Nucleus accumbens (tissue), 56 donors: ENCODE measurements around the gene PRDM1.

Experiments used
- DNase-seq, 56 donors: peaks; one replicate each; lab custom pipeline; 2025; lab: John Stamatoyannopoulos, UW

The PRDM1 gene

DNA sequence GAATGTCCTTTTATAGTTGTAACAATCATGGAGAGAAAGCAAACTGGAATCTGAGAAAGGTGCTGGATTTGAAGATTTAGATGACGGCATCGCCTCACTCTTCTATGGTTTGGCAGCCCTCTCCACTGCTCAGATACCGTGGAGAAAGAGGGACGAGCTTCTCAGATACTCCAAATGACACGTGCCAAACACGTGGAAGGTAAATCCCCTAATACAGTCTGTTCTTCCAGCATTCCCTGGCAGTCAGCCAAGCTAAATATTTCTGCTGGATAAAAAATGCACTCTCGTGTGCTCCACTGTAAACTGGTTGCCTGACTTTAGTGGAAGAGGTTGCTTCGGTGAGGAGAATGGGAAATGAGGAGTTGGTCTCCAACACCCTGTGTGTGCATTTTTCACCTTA, 16.7 kb upstream of the PRDM1 start:
- DNase-seq: no peak

GRCh38 chr6:106070636-106071035, 15.5 kb upstream of the PRDM1 start:
- no peak for DNase-seq

GRCh38 chr6:106072501-106073090, 13.5 kb upstream of the PRDM1 start:
- DNase-seq: no peak

- no peak for DNase-seq
Observed at GRCh38 chr6:106074146-106074545, 12.0 kb upstream of the PRDM1 start.

- DNase-seq: no peak
Observed at GRCh38 chr6:106076139-106076538, 10.0 kb upstream of the PRDM1 start.

DNA sequence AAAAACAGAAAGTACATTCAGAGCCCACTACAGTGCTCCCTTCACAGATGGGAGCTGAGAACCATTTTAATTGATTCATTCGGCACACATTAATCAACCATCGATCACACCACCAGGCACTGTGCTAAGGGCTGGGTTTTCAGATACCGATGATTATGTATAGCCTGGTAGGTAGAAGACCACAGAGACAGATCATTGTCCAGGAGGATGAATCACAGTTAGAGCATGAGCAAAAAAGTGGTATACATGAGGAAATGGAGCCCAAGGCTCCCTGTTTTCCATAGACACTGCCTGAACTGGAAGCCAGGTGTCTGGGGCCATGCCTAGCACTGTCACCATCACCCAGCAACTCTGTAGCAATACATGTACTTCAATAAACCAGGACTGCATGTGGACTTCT, 9.0 kb upstream of the PRDM1 start:
- no peak for DNase-seq

GRCh38 chr6:106077881-106078280, 8.3 kb upstream of the PRDM1 start:
- no peak for DNase-seq

DNA sequence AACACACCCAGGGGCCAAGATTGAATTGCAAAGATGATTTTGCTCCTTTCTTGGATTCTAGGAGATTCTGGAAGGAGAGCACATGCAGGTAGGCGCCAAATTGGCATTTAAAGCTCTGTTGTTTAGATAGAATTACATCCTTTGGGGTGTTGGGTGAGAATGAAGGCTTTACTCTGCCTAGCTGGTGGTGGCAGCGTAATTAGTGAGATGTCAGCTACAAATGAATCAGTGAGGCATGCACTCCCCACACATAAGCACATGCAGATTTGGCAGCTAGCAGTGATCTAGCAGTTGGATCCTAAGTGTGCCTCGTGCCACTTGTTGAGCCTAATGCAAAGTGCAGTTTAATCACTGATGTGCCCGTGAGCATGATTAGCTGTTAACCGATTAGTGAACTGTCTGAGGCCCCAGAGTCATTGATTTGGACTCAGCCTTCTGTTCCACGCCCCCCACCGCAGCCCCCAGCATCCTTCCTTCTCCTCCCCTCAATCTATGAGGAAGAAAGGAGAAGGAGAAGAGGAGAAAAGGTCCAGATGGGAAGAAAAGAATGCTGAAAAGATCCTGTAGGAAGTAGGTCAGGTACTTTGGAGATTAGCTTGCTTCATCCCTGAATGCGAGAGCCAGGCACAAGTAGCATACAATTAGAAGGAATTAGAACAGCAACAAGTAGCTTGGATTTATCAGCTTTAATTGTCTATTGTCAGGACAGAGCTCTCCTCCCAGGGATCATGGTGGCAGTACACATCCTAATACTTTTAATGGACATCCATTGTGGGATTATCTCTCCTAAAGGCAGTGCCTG, 6.0 kb upstream of the PRDM1 start:
- no peak for DNase-seq

DNA sequence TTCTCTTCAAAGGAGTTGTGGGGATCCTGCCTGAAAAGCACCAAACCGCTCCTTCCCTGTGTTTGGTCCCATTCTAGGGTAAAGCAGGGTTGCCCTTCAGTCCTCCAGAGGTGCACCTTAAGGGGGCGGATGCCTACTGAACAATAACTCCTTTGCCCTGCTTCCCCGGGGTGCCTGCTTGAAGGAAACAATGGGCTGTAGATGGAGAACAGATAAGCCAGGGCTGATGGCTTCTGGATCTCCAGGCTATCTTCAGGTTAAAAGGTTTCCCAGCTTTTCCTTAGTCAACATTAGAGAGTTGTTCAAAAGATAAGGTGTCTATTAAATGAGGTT, 5.4 kb upstream of the PRDM1 start:
- DNase-seq: no peak

GRCh38 chr6:106081715-106082114, 4.4 kb upstream of the PRDM1 start:
- DNase-seq: no peak

GRCh38 chr6:106082735-106083398, 3.3 kb upstream of the PRDM1 start:
- no peak for DNase-seq

DNA sequence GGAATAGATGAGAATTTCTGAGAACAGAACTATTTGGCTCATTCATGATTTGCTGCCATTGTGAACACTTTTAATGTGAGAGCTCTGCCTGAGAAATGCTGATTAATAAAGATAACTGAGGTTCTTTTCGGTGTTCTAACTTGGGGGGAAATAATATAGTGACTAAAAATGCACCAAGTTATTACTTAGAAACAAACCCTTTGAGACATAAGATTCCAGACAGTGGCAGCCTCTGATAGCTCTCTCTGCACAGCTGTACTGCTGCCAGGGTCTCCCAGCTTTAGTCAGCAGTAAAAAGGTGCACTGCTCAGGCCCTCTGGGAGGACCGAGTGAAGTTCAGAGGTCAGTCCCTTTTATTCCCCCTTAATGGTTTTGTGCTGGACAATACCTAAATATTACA, 2.5 kb upstream of the PRDM1 start:
- DNase-seq: no peak

DNA sequence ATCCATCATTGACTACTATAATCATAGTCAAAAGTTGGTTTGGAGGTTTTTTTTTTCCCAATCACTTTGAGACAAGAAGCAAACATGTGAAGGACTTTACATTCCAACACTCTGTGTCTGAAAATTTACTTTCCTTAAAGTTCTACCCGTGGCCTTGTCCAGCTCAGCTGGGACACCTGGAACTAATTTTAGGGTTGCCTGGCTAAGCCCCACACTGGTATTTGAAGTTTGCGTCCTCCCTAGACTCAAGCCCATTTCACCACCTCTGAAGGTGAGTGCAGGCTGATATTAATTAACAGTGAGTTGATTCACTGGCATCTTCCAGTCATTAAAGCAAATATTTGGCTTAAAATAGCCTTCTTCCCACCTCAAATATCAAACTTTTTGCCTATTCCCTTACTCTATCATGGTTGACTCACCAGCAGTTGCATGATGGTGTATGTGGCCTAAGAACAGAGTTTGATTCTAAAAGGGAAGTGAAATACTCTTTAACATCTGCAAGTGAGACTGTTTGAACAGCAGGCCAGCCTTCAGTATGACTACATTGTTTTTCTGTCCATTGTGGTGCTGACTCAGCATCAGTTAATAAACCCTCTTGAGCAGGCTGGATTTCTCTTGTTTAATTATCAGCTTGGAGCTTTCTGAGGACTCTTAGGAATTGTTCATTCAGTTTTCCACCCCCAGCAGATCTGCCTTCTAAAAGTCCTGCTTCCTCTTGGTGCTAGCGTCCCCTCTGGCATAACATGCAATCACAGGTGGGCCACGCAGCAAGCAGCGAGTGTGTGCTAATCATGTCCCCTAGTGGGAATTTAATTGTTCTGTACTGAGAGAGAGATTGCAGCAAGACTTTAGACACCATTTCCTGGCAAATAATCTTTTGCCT, 1.8 kb upstream of the PRDM1 start:
- peak in 1 of 56 donors; percentile 7 for DNase-seq

GRCh38 chr6:106084989-106085691, 996 bp upstream of the PRDM1 start:
- DNase-seq: no peak

GRCh38 chr6:106085692-106085983, 498 bp upstream of the PRDM1 start:
- DNase-seq: no peak

- no peak for DNase-seq
Observed at GRCh38 chr6:106086814-106087175, 659 bp downstream of the PRDM1 start.

- peak in 19 of 56 donors; percentile 4 to 39 (median 19) for DNase-seq
Observed at GRCh38 chr6:106087548-106088325, 1.6 kb downstream of the PRDM1 start.

GRCh38 chr6:106090001-106090400, 3.9 kb downstream of the PRDM1 start:
- no peak for DNase-seq

- DNase-seq: no peak
Observed at GRCh38 chr6:106092279-106092678, 6.1 kb downstream of the PRDM1 start.
